Smooth muscle cell (in vitro differentiated cells): Measurements from ENCODE around the gene RNF34. TPM values are rescaled to one million over a fixed set of nuclear protein-coding genes. Genes with fewer than 3 reads are reported as not detected.

Source experiments
- DNase-seq: peaks from one replicate; lab custom pipeline; 2025; ENCODE audit not compliant: unreplicated experiment; lab: John Stamatoyannopoulos, UW
- H2AFZ ChIP-seq: fragments of 200-600 bp; sonication (generic); 2 replicates; pipeline ENCODE4 v1.6.0; 2016; ENCODE audit warnings: antibody characterized with exemption, low read depth, mild to moderate bottlenecking
- H3F3A ChIP-seq: fragments of 200-600 bp; sonication (generic); 2 replicates; pipeline ENCODE4 v1.6.0; 2017; ENCODE audit warnings: antibody characterized with exemption, low read depth
- H3K27ac ChIP-seq: fragments of 200-600 bp; sonication (generic); 2 replicates; pipeline ENCODE4 v1.5.1; 2016; ENCODE audit warnings: low read depth, mild to moderate bottlenecking
- H3K27me3 ChIP-seq: fragments of 200-600 bp; sonication (generic); 2 replicates; pipeline ENCODE4 v1.6.1; 2016; ENCODE audit warnings: low read depth, mild to moderate bottlenecking
- H3K36me3 ChIP-seq: fragments of 200-600 bp; sonication (generic); 2 replicates; pipeline ENCODE4 v1.5.1; 2016; ENCODE audit warnings: low read depth
- H3K4me1 ChIP-seq: fragments of 200-600 bp; sonication (generic); 2 replicates; pipeline ENCODE4 v1.5.1; 2016; ENCODE audit warnings: low read depth
- H3K4me2 ChIP-seq: fragments of 200-600 bp; sonication (generic); 2 replicates; pipeline ENCODE4 v1.6.0; 2016; ENCODE audit warnings: mild to moderate bottlenecking
- H3K4me3 ChIP-seq: fragments of 200-600 bp; sonication (generic); 2 replicates; pipeline ENCODE4 v1.5.1; 2016; ENCODE audit warnings: mild to moderate bottlenecking
- H3K79me2 ChIP-seq: fragments of 200-600 bp; sonication (generic); 2 replicates; pipeline ENCODE4 v1.6.0; 2016; ENCODE audit warnings: low read depth, mild to moderate bottlenecking
- H3K9ac ChIP-seq: fragments of 200-600 bp; sonication (generic); 2 replicates; pipeline ENCODE4 v1.6.0; 2016; ENCODE audit warnings: low read depth
- H3K9me3 ChIP-seq: fragments of 200-600 bp; sonication (generic); replicated peaks from 2 replicates; pipeline ENCODE4 v1.5.1; 2016; ENCODE audit warnings: low read depth
- H4K20me1 ChIP-seq: fragments of 200-600 bp; sonication (generic); 2 replicates; pipeline ENCODE4 v1.6.0; 2016; ENCODE audit warnings: low read depth
- CTCF ChIP-seq: fragments of 200-600 bp; sonication (generic); IDR thresholded peaks from 2 replicates; pipeline ENCODE4 v1.5.1; 2017; ENCODE audit warnings: borderline replicate concordance, mild to moderate bottlenecking, antibody characterized with exemption; ENCODE audit not compliant: insufficient read depth, poor library complexity, severe bottlenecking
- WGBS: methylation state at CpG from one replicate; pipeline ENCODE4 v1.1.7; 2016; ENCODE audit warnings: low lambda C conversion rate; 5-methylcytosine and 5-hydroxymethylcytosine counted together
- polyA plus RNA-seq: library from polyadenylated mRNA; unstranded; fragments of >200 nt; fragmentation: Nextera tagmentation; extraction: Ambion mirVana; gene quantifications from 2 replicates; pipeline ENCODE4 v1.2.1, GENCODE V29; 2016
- total RNA-seq: library from RNA; depleted of rRNA; stranded (reverse); fragments of >200 nt; gene quantifications from 2 replicates; pipeline ENCODE4 v1.2.3, GENCODE V29; 2014

RNF34 gene
- total and polyA plus RNA-seq, 2 experiments from 2014 or later, result 19.4 to 24.0 TPM

- DNase-seq, result no peak
- Histone ChIP-seq H3F3A (no peaks in the 10 kb centered on the region), H4K20me1 (peaks cover 85% of the 10 kb centered on the region), H3K79me2 (peaks cover 50% of the 10 kb centered on the region), H3K4me1 (no peaks in the 10 kb centered on the region), H3K9ac (no peak overlapping the region), H3K4me2 (no peak overlapping the region), H3K36me3 (no peaks in the 10 kb centered on the region), H2AFZ (no peak overlapping the region), H3K27ac (peak overlapping the region; percentile 23), H3K4me3 (no peak overlapping the region), H3K9me3 (no peaks in the 10 kb centered on the region), H3K27me3 (no peaks in the 10 kb centered on the region)
- TF ChIP-seq CTCF, result no peak
- WGBS, result 61% methylated on average over 8 of the region's 8 CpGs
Observed at GRCh38 chr12:121456551-121456950, 56.6 kb downstream of the RNF34 start.

GRCh38 chr12:121461048-121461447 lies 61.1 kb downstream of the RNF34 start:
- no peak overlapping the region for H3K9ac ChIP-seq
- WGBS, result 96% methylated on average over 5 of the region's 5 CpGs
- no peak for DNase-seq
- no peak overlapping the region for H3K27ac ChIP-seq
- no peak overlapping the region for H3K4me3 ChIP-seq
- peaks cover 88% of the 10 kb centered on the region for H3K79me2 ChIP-seq
- no peaks in the 10 kb centered on the region for H3F3A ChIP-seq
- no peaks in the 10 kb centered on the region for H3K9me3 ChIP-seq
- H3K4me2 ChIP-seq, result no peak overlapping the region
- H3K36me3 ChIP-seq, result no peaks in the 10 kb centered on the region
- peaks cover 100% of the 10 kb centered on the region for H4K20me1 ChIP-seq
- peaks cover 8% of the 10 kb centered on the region for H3K4me1 ChIP-seq
- H3K27me3 ChIP-seq, result no peaks in the 10 kb centered on the region
- H2AFZ ChIP-seq, result no peak overlapping the region
- no peak for TF ChIP-seq CTCF

GRCh38 chr12:121464331-121464730 lies 64.4 kb downstream of the RNF34 start:
- H3K4me1 ChIP-seq, result peaks cover 8% of the 10 kb centered on the region
- no peaks in the 10 kb centered on the region for H3K36me3 ChIP-seq
- H3K27ac ChIP-seq, result no peak overlapping the region
- no peak overlapping the region for H3K4me3 ChIP-seq
- H3F3A ChIP-seq, result peaks cover 8% of the 10 kb centered on the region
- no peak for TF ChIP-seq CTCF
- no peaks in the 10 kb centered on the region for H3K27me3 ChIP-seq
- WGBS, result 96% methylated on average over 13 of the region's 13 CpGs
- H3K79me2 ChIP-seq, result peaks cover 58% of the 10 kb centered on the region
- no peak for DNase-seq
- H3K9ac ChIP-seq, result no peak overlapping the region
- H4K20me1 ChIP-seq, result peaks cover 68% of the 10 kb centered on the region
- no peaks in the 10 kb centered on the region for H3K9me3 ChIP-seq
- no peak overlapping the region for H3K4me2 ChIP-seq
- no peak overlapping the region for H2AFZ ChIP-seq
